DND-41 (cell line): ENCODE results near the gene PACRG.

Source experiments
- EZH2 ChIP-seq: IDR thresholded peaks from 3 replicates; pipeline ENCODE4 v1.6.1; 2012; ENCODE audit warnings: borderline replicate concordance, low read depth, mild to moderate bottlenecking, moderate library complexity, low read length, inconsistent platforms; ENCODE audit not compliant: severe bottlenecking
- TF ChIP-seq, protein P1 (sequence below): IDR thresholded peaks from 2 replicates; pipeline ENCODE4 v1.5.1; 2012; ENCODE audit warnings: borderline replicate concordance, low read length, moderate library complexity, mild to moderate bottlenecking; ENCODE audit not compliant: poor library complexity, severe bottlenecking; ENCODE audit errors: extremely low read depth

- TF ChIP-seq, protein P1, sequence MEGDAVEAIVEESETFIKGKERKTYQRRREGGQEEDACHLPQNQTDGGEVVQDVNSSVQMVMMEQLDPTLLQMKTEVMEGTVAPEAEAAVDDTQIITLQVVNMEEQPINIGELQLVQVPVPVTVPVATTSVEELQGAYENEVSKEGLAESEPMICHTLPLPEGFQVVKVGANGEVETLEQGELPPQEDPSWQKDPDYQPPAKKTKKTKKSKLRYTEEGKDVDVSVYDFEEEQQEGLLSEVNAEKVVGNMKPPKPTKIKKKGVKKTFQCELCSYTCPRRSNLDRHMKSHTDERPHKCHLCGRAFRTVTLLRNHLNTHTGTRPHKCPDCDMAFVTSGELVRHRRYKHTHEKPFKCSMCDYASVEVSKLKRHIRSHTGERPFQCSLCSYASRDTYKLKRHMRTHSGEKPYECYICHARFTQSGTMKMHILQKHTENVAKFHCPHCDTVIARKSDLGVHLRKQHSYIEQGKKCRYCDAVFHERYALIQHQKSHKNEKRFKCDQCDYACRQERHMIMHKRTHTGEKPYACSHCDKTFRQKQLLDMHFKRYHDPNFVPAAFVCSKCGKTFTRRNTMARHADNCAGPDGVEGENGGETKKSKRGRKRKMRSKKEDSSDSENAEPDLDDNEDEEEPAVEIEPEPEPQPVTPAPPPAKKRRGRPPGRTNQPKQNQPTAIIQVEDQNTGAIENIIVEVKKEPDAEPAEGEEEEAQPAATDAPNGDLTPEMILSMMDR: no peak
- TF ChIP-seq EZH2: no peak
Observed at GRCh38 chr6:162868397-162868796, 140.6 kb downstream of the PACRG start.
